ENCODE measurements around the gene DPPA5. TPM values are rescaled to one million over a fixed set of nuclear protein-coding genes. Genes with fewer than 3 reads are reported as not detected.

DPPA5 gene
- total RNA-seq, 1 donor from 2014 or later = not detected

Other genes starting within 250 kb of the DPPA5 start
- not detected in 2 replicates for gene KHDC1L, start 128.8 kb downstream of the DPPA5 start, total RNA-seq
- gene KHDC1, start 91.1 kb downstream of the DPPA5 start, total RNA-seq = 0.59 and 0.81 TPM in 2 replicates
- not detected in 2 replicates for gene KHDC3L, start 8.4 kb upstream of the DPPA5 start, total RNA-seq
- not detected in 2 replicates for gene OOEP, start 15.6 kb upstream of the DPPA5 start, total RNA-seq
- gene DDX43, start 40.6 kb upstream of the DPPA5 start, total RNA-seq = 0.14 and 0.33 TPM in 2 replicates
- gene CGAS, start 98.0 kb upstream of the DPPA5 start, total RNA-seq = 4.8 and 9.6 TPM in 2 replicates
- 23.4 and 33.5 TPM in 2 replicates for gene MTO1, start 107.5 kb upstream of the DPPA5 start, total RNA-seq
- 20,734 and 25,322 TPM in 2 replicates for gene EEF1A1, start 166.8 kb upstream of the DPPA5 start, total RNA-seq

Data from pulmonary artery endothelial cell (primary cell).